ENCODE results near the gene CT45A2.
"Not testable (repeated sequence)": the region's sequence is repeated elsewhere in the genome, so short reads cannot be mapped to it uniquely, and the experiment has no call there.

Gene CT45A2

GRCh38 chrX:135819912-135820311 lies at the start of gene CT45A2:
Gene CT45A2 (minus strand): TSS chrX:135820012. CDS start chrX:135816265, 3,747 bp downstream.
- not testable (repeated sequence) for H3K9me3 ChIP-seq (ENCODE audit: control insufficient read depth, insufficient read depth, low read length); H3K36me3 ChIP-seq (ENCODE audit: insufficient read depth, low read length); H3K4me1 ChIP-seq (ENCODE audit: insufficient read depth, low read length); H3K9ac ChIP-seq (ENCODE audit: low read depth, low read length)

- not testable (repeated sequence) for H3K9me3 ChIP-seq (ENCODE audit: control insufficient read depth, insufficient read depth, low read length); H3K9ac ChIP-seq (ENCODE audit: low read depth, low read length)
Observed at GRCh38 chrX:135854438-135854837, 34.6 kb upstream of the CT45A2 start, which contains the start of gene CT45A8. Gene CT45A8 (minus strand): TSS chrX:135854538. CDS start chrX:135850783, 3,755 bp downstream.

GRCh38 chrX:135837180-135837579 lies 17.4 kb upstream of the CT45A2 start, which contains the start of gene CT45A7:
Gene CT45A7 (minus strand): TSS chrX:135837280. CDS start chrX:135833533, 3,747 bp downstream.
- H3K36me3 ChIP-seq (ENCODE audit: insufficient read depth, low read length); H3K4me1 ChIP-seq (ENCODE audit: insufficient read depth, low read length); H3K9ac ChIP-seq (ENCODE audit: low read depth, low read length); H3K9me3 ChIP-seq (ENCODE audit: control insufficient read depth, insufficient read depth, low read length): not testable (repeated sequence)

More at GRCh38 chrX:135854438-135854837, 34.6 kb upstream of the CT45A2 start, which contains the start of gene CT45A8:
- H3K4me1 ChIP-seq (ENCODE audit: insufficient read depth, low read length); H3K36me3 ChIP-seq (ENCODE audit: insufficient read depth, low read length): not testable (repeated sequence)

GRCh38 chrX:135802687-135803086 lies 17.1 kb downstream of the CT45A2 start, which contains the start of gene CT45A6:
Gene CT45A6 (minus strand): TSS chrX:135802787. CDS start chrX:135798993, 3,794 bp downstream.
- H3K36me3 ChIP-seq (ENCODE audit: insufficient read depth, low read length); H3K4me1 ChIP-seq (ENCODE audit: insufficient read depth, low read length); H3K9me3 ChIP-seq (ENCODE audit: control insufficient read depth, insufficient read depth, low read length); H3K9ac ChIP-seq (ENCODE audit: low read depth, low read length): not testable (repeated sequence)

GRCh38 chrX:135785403-135785802 lies 34.4 kb downstream of the CT45A2 start, which contains the start of gene CT45A5:
Gene CT45A5 (minus strand): TSS chrX:135785503. CDS start chrX:135781729, 3,774 bp downstream.
- not testable (repeated sequence) for H3K36me3 ChIP-seq (ENCODE audit: insufficient read depth, low read length); H3K9ac ChIP-seq (ENCODE audit: low read depth, low read length); H3K9me3 ChIP-seq (ENCODE audit: control insufficient read depth, insufficient read depth, low read length); H3K4me1 ChIP-seq (ENCODE audit: insufficient read depth, low read length)

GRCh38 chrX:135768091-135768490 lies 51.7 kb downstream of the CT45A2 start, which contains the start of gene CT45A3:
Gene CT45A3 (minus strand): TSS chrX:135768191. CDS start chrX:135764444, 3,747 bp downstream.
- H3K9ac ChIP-seq (ENCODE audit: low read depth, low read length); H3K9me3 ChIP-seq (ENCODE audit: control insufficient read depth, insufficient read depth, low read length); H3K4me1 ChIP-seq (ENCODE audit: insufficient read depth, low read length); H3K36me3 ChIP-seq (ENCODE audit: insufficient read depth, low read length): not testable (repeated sequence)

Measured in ES-I3 (cell line).